ENCODE results near the gene ZNF189.

GRCh38 chr9:101448680-101449070, 50.0 kb downstream of the ZNF189 start:
- TF ChIP-seq CTCF (conservative IDR thresholded peaks at IDR 0.05) = no peak
- TF ChIP-seq EZH2 (IDR thresholded peaks at IDR 0.05; ENCODE audit: low read depth) = no peak

Data from PC-9 (cell line).